OCI-LY1 (cell line): ENCODE data around the gene PRMT5.

Experiments
- H2AFZ ChIP-seq: fragments of 200-600 bp; sonication (generic), shearing (Covaris generic); 2 replicates; pipeline ENCODE4 v1.6.0; 2014; ENCODE audit warnings: antibody characterized with exemption, mild to moderate bottlenecking, low read length
- H3F3A ChIP-seq: fragments of 200-600 bp; sonication (generic), shearing (Covaris generic); 2 replicates; pipeline ENCODE4 v1.6.0; 2014; ENCODE audit warnings: mild to moderate bottlenecking, antibody characterized with exemption, low read length, moderate library complexity; ENCODE audit not compliant: insufficient read depth
- H3K27ac ChIP-seq: fragments of 200-600 bp; sonication (generic); 2 replicates; pipeline ENCODE4 v1.5.1; 2014; ENCODE audit warnings: low read length, mixed run types, mild to moderate bottlenecking, low read depth; ENCODE audit not compliant: poor library complexity, severe bottlenecking
- H3K27me3 ChIP-seq: fragments of 200-600 bp; sonication (generic); 2 replicates; pipeline ENCODE4 v1.6.0; 2014; ENCODE audit warnings: antibody characterized with exemption, mild to moderate bottlenecking, low read length, moderate library complexity; ENCODE audit not compliant: insufficient read depth
- H3K36me3 ChIP-seq: fragments of 200-600 bp; sonication (generic); 2 replicates; pipeline ENCODE4 v1.6.1; 2014; ENCODE audit warnings: mild to moderate bottlenecking, antibody characterized with exemption, low read length, moderate library complexity, mixed read lengths; ENCODE audit not compliant: insufficient read depth
- H3K4me1 ChIP-seq: fragments of 200-600 bp; sonication (generic); 2 replicates; pipeline ENCODE4 v1.5.1; 2014; ENCODE audit warnings: mild to moderate bottlenecking, low read length, moderate library complexity; ENCODE audit not compliant: insufficient read depth, severe bottlenecking
- H3K4me2 ChIP-seq: fragments of 200-600 bp; sonication (generic), shearing (Covaris generic); 2 replicates; pipeline ENCODE4 v1.6.1; 2014; ENCODE audit warnings: low read length
- H3K4me3 ChIP-seq: fragments of 200-600 bp; sonication (generic); 2 replicates; pipeline ENCODE4 v1.5.1; 2014; ENCODE audit warnings: low read length, low read depth, mild to moderate bottlenecking, mixed read lengths; ENCODE audit not compliant: poor library complexity, severe bottlenecking
- H3K79me2 ChIP-seq: fragments of 200-600 bp; shearing (Covaris generic); 2 replicates; pipeline ENCODE4 v1.6.1; 2016; ENCODE audit warnings: mixed run types, low read length, mixed read lengths; ENCODE audit not compliant: insufficient read depth
- H3K9ac ChIP-seq: fragments of 200-600 bp; sonication (generic), shearing (Covaris generic); 2 replicates; pipeline ENCODE4 v1.6.1; 2014; ENCODE audit warnings: mild to moderate bottlenecking, low read length, mixed read lengths
- H3K9me2 ChIP-seq: fragments of 200-600 bp; sonication (generic), shearing (Covaris generic); 2 replicates; pipeline ENCODE4 v1.6.1; 2014; ENCODE audit warnings: low read depth, mild to moderate bottlenecking, low read length, mixed read lengths
- H3K9me3 ChIP-seq: fragments of 200-600 bp; shearing (Covaris generic); 2 replicates; pipeline ENCODE4 v1.6.1; 2014; ENCODE audit warnings: low read length, mixed read lengths
- H4K20me1 ChIP-seq: fragments of 200-600 bp; sonication (generic), shearing (Covaris generic); 2 replicates; pipeline ENCODE4 v1.6.0; 2016; ENCODE audit warnings: mild to moderate bottlenecking, low read length; ENCODE audit not compliant: insufficient read depth
- CTCF ChIP-seq: fragments of 200-600 bp; sonication (generic), shearing (Covaris generic); IDR thresholded peaks from 2 replicates; pipeline ENCODE4 v1.5.1; 2017; ENCODE audit warnings: mild to moderate bottlenecking, antibody characterized with exemption, low read length, moderate library complexity, mixed read lengths
- EZH2 ChIP-seq: fragments of 200-600 bp; sonication (generic), shearing (Covaris generic); IDR thresholded peaks from 2 replicates; pipeline ENCODE4 v1.8.0; 2017; ENCODE audit warnings: borderline replicate concordance, mixed run types, mild to moderate bottlenecking, antibody characterized with exemption, low read length, moderate library complexity, mixed read lengths

PRMT5 gene

DNA sequence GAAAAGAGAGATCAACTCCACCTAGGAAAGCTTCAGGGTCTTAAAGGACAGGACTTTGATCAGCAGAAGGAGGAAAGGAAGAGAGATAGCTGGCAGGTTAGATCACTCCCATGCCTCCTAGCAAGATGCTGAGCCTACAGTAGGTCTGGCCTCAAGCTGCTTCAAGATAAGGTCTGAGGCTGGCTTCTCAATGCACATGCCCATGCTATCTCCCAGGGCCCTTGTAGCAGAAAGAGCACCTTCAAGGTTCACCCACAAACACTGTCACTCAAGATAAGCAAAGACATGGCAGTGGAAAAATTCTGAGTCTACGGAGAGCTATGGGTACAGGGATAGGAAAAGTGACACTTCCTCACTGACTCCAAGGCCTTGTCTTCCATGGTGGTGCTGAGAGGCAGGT is 31.8 kb downstream of the PRMT5 start:
- TF ChIP-seq CTCF (no peak), EZH2 (no peak)
- H3K27ac ChIP-seq = no peak overlapping the region
- H3K9me3 ChIP-seq = no peaks in the 10 kb centered on the region
- H3K4me1 ChIP-seq = no peaks in the 10 kb centered on the region
- no peak overlapping the region for H3K9ac ChIP-seq
- no peaks in the 10 kb centered on the region for H3K9me2 ChIP-seq
- no peaks in the 10 kb centered on the region for H3K79me2 ChIP-seq
- peaks cover 45% of the 10 kb centered on the region for H3K36me3 ChIP-seq
- no peaks in the 10 kb centered on the region for H3F3A ChIP-seq
- H4K20me1 ChIP-seq = no peaks in the 10 kb centered on the region
- no peak overlapping the region for H3K4me3 ChIP-seq
- H3K27me3 ChIP-seq = no peaks in the 10 kb centered on the region
- no peak overlapping the region for H3K4me2 ChIP-seq
- no peak overlapping the region for H2AFZ ChIP-seq

DNA sequence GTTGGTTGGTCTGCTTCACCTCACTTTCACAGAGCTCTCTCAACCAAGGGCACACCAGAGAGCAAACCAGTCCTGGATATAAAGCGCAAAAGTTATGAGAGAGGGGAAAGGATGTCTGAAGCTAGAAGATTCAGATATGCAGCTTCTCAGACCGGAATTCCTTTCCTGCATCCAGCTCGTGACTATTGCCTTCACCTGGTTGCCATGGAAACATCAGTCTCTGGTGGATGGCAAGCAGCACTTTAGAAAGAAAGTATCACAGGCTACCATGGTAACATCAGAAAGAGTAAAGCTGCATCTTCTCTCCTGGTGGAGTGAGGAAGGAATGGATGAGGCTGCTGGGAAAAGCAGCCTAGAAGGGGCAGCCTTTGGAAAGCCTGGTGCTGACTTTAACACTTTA is 32.4 kb downstream of the PRMT5 start:
- H3K27me3 ChIP-seq = no peaks in the 10 kb centered on the region
- no peak overlapping the region for H3K9ac ChIP-seq

DNA sequence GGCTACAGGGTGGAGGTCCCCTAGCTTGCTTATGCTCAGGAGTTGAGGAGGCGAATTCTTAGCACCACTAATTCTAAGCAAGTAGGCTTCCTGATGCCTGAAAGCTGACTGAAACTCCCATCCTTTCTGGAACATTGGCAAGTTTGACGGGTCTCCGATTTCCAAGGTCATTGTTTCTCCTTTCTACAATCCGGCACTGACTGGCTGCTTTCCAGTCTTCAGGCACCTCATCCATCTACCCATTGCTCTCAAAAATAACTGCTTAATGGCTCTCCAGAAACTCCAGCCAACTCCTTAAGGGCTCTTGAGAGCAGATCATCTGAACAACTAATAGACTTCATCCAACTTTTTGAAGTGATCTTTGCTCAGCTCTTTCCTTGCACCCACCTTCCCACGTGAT is 32.8 kb downstream of the PRMT5 start:
- TF ChIP-seq CTCF (no peak), EZH2 (no peak)
- no peaks in the 10 kb centered on the region for H3F3A ChIP-seq
- peaks cover 35% of the 10 kb centered on the region for H3K36me3 ChIP-seq
- H3K9me2 ChIP-seq = no peaks in the 10 kb centered on the region
- H4K20me1 ChIP-seq = no peaks in the 10 kb centered on the region
- no peaks in the 10 kb centered on the region for H3K79me2 ChIP-seq
- no peaks in the 10 kb centered on the region for H3K9me3 ChIP-seq
- no peak overlapping the region for H3K27ac ChIP-seq
- no peak overlapping the region for H3K9ac ChIP-seq
- no peaks in the 10 kb centered on the region for H3K27me3 ChIP-seq
- H3K4me1 ChIP-seq = no peaks in the 10 kb centered on the region
- no peak overlapping the region for H2AFZ ChIP-seq
- H3K4me3 ChIP-seq = no peak overlapping the region
- no peak overlapping the region for H3K4me2 ChIP-seq

More for the DNA sequence above, 32.4 kb downstream of the PRMT5 start:
- TF ChIP-seq CTCF = no peak
- no peaks in the 10 kb centered on the region for H3K4me1 ChIP-seq
- H3K4me3 ChIP-seq = no peak overlapping the region
- H2AFZ ChIP-seq = no peak overlapping the region
- no peaks in the 10 kb centered on the region for H3F3A ChIP-seq
- H4K20me1 ChIP-seq = no peaks in the 10 kb centered on the region
- H3K9me2 ChIP-seq = no peaks in the 10 kb centered on the region
- no peak overlapping the region for H3K27ac ChIP-seq
- no peak overlapping the region for H3K4me2 ChIP-seq
- no peaks in the 10 kb centered on the region for H3K79me2 ChIP-seq
- no peaks in the 10 kb centered on the region for H3K9me3 ChIP-seq
- peaks cover 39% of the 10 kb centered on the region for H3K36me3 ChIP-seq
